NCI-H2227 treated with DMSO at 0.1 percent for 48 hours (cell line): Measurements from ENCODE around the gene TEF.
"Not testable (repeated sequence)": the region's sequence is repeated elsewhere in the genome, so short reads cannot be mapped to it uniquely, and the experiment has no call there.

Source experiments
- DNase-seq: peaks from one replicate; lab custom pipeline; 2025; lab: John Stamatoyannopoulos, UW

TEF gene

GRCh38 chr22:41429232-41429950, 47.6 kb downstream of the TEF start:
- DNase-seq, result no peak

DNA sequence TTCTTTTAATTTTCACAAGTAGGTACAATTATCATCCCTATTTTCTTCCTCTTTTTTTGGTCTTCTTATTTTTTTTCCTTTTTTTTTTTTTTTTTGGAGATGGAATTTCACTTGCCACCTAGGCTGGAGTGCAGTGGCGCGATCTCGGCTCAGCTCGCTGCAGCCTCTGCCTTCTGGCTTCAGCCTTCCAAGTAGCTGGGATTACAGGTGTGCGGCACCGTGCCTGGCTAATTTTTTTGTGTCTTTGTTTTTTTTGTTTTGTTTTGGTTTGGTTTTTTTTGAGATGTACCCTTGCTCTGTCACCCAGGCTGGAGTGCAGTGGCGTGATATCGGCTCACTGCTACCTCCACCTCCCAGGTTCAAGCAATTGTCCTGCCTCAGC, 48.2 kb downstream of the TEF start:
- DNase-seq, result no peak

DNA sequence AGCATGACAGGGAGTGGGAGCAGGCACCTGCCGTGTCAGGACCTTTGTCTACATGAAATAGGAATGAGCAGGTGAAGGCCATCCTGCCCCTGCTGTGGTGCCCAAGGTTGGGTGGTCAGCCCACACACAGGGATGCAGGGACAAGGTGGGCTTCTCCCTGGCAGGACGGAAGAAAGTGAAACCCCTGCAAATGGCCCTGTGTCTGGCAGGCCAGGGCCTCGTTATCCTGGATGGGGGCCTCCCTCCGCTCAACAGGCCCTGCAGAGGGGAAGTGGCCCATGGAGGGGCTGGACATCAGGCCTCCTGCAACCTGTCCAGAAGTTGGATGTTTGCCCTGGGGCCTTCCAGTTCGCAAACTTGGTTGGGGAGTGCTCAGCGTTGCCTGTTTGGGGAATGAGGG, 49.9 kb downstream of the TEF start:
- no peak for DNase-seq

DNA sequence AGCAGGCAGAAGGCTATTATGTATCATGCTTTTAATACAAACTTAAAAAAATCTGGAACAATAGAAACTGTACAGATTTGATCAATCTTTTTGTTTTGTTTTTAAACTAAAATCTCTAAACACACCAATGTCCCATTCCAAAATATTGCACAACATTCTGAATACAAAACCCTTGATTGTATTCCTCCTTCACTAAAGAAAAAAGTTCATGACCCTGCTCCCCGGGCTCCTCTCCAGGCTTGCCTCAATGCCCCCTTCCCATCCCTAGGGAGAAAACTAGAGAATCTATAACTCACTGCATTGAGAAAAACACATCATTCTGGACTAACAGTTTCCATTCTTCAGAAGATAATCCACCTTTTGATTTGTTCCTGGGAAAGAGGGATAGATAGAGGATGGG, 51.7 kb downstream of the TEF start:
- not testable (repeated sequence) for DNase-seq

- not testable (repeated sequence) for DNase-seq
These were observed 52.7 kb downstream of the TEF start for GRCh38 chr22:41434361-41435003.

DNA sequence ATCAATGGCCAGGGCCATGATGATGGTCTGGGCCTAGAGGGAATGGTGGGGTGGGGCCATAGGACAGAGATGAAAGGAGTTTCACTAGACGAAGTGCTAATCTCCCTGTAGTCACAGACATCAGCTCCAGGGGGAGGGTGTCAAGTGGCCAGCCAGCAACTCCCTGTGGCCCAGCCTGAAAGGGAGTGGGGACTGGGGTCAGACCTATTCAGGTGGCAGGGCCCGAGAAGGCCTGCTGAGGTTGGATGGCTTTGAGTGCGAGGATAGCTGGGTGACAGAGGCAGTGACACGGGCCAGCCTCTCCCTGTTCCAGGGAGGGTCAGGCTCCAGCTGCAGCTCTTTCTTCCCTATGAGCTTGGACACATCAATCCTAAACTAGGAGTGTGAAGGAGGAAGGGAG, 53.8 kb downstream of the TEF start:
- no peak for DNase-seq

GRCh38 chr22:41436322-41437113, 54.8 kb downstream of the TEF start:
- no peak for DNase-seq

DNA sequence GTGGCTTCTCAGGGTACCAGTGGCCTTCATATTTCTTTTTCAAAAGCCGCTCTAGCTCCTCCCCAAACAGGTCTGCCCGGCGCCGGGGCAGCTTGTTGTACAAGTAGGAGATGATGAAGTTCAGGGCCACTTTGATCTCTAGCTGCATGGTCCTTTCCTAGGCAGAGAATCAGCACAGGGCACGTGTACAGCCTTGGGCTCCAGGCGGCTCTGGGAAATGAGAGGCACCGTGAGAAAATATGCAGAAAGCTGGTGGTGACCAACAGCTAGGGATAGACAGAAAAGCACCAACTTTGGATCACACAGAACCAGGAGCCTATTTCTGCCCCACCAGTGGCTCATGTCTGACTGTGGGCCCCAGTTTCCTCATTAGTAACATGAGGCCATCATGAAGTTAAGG, 55.5 kb downstream of the TEF start:
- no peak for DNase-seq

DNA sequence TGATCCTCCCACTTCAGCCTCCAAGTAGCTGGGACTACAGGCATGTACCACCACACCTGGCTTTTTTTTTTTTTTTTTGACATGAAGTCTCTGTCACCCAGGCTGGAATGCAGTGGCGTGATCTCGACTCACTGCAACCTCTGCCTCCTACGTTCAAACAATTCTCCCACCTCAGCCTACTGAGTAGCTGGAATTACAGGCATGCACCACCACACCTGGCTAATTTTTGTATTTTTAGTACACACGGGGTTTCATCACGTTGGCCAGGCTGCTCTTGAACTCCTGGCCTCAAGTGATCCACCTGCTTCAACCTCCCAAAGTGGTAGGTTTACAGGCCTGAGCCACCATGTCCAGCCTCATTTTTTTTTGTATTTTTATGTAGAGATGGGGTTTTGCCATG, 58.8 kb downstream of the TEF start:
- not testable (repeated sequence) for DNase-seq

- DNase-seq, result no peak
These were observed 60.6 kb downstream of the TEF start for GRCh38 chr22:41442240-41442792.

DNA sequence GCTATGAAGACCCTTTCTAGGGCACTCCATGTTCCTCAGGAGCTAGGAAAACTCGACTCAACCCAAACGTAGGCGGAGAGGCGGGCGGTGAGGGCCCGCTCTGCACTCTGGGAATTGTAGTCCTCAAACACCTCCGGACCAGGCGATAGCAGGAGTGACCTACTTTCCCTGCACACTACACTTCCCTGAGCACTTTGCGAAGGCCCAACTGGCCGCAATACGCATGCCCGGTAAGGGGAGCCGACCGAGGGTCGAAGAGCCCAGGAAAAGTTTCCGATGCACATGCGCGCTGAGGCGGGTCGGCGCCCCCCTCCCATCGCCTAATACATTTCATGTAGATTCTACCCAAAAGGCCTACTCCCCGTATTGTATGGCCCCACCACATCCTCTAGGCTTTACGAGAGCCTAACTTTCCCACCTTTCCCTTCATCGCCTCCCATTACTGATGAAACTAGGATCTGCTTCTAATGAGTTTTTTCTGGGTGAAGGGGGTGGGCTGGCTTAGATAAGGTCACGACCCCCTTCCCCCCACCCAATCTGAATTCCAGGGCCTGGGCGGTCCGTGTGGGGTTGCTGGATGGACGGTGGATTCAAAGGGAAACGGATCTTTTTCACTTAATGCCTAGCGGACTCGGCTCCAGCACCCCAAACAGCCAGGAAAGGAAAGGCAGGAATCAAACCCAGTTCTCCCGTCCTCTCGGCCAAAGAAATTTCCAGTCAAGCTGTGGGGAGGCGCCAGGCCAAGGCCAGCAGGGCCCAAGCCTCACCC, 62.8 kb downstream of the TEF start:
- peak; percentile 86 for DNase-seq

GRCh38 chr22:41445129-41446056, 63.7 kb downstream of the TEF start:
- no peak for DNase-seq

GRCh38 chr22:41446057-41446501, 64.3 kb downstream of the TEF start:
- DNase-seq, result no peak

DNA sequence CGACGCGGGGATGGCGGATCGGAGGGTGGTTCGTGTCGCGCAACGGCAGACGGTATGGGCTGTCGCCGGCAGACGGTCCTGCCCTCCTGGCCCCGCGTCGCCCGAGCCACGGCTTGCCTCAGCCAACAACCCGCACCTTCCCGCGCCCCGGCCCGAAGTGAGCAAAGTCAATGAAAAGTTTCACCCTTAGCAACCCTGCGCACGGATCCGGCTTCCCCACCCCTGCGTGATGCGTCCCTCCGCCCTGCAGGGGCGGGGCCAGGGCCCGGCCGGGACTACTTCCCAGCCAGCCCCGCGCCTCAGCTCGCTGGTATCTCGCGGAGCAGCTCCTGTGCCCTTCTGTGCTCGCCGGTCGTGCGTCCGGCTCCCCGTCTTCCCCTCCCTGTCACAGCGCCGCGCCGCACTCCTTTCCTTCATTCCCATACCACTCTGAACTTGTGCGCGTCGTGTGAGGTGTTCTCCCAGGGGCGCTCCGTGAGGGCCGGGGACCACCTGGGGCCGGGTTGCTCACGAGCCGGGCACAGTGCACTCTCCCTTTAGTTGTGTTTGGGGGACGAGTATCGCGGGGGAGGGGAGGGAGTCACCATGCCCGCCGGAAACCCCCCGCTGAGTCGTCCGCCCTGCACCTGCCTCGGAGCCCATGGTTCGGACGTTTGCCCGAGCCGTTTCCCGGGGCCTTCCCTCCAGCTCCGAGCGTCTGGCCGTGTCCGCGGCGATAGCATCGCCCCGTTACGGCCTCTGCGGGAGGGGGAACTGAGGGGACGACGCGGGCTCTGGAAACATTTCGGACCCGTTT, 65.1 kb downstream of the TEF start, which contains the start of gene TOB2:
Gene TOB2, minus strand, starts transcription at position 163 of the 796 bp plus-strand sequence. CDS start 9,456 bp downstream, outside the sequence.
- DNase-seq, result peak; percentile 67

GRCh38 chr22:41447435-41448188, 65.9 kb downstream of the TEF start:
- DNase-seq, result peak; percentile 47

- DNase-seq, result peak; percentile 95
These were observed 66.6 kb downstream of the TEF start for GRCh38 chr22:41448189-41448808.
